AG04450 (cell line): Measurements from ENCODE around the gene WDR7. TPM values are rescaled to one million over a fixed set of nuclear protein-coding genes. Genes with fewer than 3 reads are reported as not detected.

Source experiments
- CTCF ChIA-PET: fragments of 300-600, 350-600 bp; formaldehyde crosslinking; extraction: SDS; loops from one replicate; lab custom pipeline; 2022; ENCODE audit warnings: antibody characterized with exemption, inconsistent platforms; lab: Charles Lee
- POLR2A ChIA-PET: fragments of 350-600 bp; formaldehyde crosslinking; extraction: SDS; loops from one replicate; lab custom pipeline; 2021; ENCODE audit warnings: antibody characterized with exemption, inconsistent platforms; lab: Yijun Ruan, JAX
- DNase-seq: peaks from one replicate; pipeline ENCODE4 v3.0.0-alpha.2; 2011; ENCODE audit warnings: low read depth, low spot score
- H3K27ac ChIP-seq: one replicate; pipeline ENCODE4 v1.5.1; 2012; ENCODE audit warnings: low read depth, low read length, control low read depth
- H3K27me3 ChIP-seq: one replicate; pipeline ENCODE4 v1.6.0; 2012; ENCODE audit warnings: low read length; ENCODE audit not compliant: control insufficient read depth, insufficient read depth
- H3K4me3 ChIP-seq: 2 replicates; pipeline ENCODE4 v1.5.1; 2011; ENCODE audit warnings: mild to moderate bottlenecking, low read depth, low read length, control low read depth
- H3K9me3 ChIP-seq: 2 replicates; pipeline ENCODE4 v1.5.1; 2012; ENCODE audit warnings: low read length; ENCODE audit not compliant: control insufficient read depth, insufficient read depth
- polyA plus RNA-seq: library from polyadenylated mRNA; depleted of rRNA; stranded (reverse); fragments of >200 nt; gene quantifications from 2 replicates; pipeline ENCODE4 v1.2.3, GENCODE V29; 2011
- TF ChIP-seq, protein P1 (sequence below): IDR thresholded peaks from 2 replicates; pipeline ENCODE4 v1.5.1; 2011; ENCODE audit warnings: low read depth, low read length, control low read depth, inconsistent platforms

The WDR7 gene
- polyA plus RNA-seq, 1 experiment, result 8.1 TPM

DNA sequence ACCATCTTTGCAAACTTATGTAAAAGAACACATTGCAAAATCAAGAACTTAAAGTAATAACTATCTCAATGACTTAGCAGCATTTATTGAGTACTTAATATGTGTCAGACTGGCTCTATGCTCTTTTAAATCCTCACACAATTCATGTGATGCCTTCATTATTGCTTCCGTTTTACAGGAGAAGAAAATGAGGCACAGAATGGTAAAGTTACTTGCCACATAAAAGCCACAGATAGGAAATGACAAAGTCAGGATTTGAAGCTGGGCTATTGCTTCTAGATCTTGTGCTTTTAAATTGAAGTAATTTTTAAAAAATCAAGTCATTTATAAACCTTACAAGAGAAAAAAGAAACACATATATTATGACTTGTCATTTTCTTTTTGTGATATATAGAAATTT is 174.2 kb downstream of the WDR7 start:
- ChIA-PET CTCF (no interaction called here), POLR2A (no interaction called here)
- H3K27me3 ChIP-seq, result no peaks in the 10 kb centered on the region
- no peak for DNase-seq
- TF ChIP-seq, protein P1, sequence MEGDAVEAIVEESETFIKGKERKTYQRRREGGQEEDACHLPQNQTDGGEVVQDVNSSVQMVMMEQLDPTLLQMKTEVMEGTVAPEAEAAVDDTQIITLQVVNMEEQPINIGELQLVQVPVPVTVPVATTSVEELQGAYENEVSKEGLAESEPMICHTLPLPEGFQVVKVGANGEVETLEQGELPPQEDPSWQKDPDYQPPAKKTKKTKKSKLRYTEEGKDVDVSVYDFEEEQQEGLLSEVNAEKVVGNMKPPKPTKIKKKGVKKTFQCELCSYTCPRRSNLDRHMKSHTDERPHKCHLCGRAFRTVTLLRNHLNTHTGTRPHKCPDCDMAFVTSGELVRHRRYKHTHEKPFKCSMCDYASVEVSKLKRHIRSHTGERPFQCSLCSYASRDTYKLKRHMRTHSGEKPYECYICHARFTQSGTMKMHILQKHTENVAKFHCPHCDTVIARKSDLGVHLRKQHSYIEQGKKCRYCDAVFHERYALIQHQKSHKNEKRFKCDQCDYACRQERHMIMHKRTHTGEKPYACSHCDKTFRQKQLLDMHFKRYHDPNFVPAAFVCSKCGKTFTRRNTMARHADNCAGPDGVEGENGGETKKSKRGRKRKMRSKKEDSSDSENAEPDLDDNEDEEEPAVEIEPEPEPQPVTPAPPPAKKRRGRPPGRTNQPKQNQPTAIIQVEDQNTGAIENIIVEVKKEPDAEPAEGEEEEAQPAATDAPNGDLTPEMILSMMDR, result no peak
- H3K9me3 ChIP-seq, result no peaks in the 10 kb centered on the region
- H3K4me3 ChIP-seq, result no peak overlapping the region
- no peak overlapping the region for H3K27ac ChIP-seq

DNA sequence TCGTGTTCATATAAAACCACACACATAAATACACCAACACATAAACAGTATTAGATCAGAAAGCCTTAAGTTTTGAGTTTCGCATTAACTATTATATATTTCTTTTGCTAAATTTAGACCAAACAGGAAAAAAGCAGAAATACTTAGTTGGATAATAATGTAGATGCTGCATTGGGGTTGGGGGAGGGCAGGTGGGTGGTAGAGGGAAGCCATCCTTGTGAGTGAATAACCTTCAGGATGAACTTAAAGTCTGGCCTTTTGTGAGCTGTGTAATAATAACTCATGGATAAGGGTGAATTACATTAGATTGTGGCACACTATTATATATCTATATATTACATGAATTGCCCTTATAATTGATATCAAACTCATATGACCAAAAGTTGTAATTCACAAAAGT is 174.7 kb downstream of the WDR7 start:
- no peak overlapping the region for H3K4me3 ChIP-seq
- CTCF ChIA-PET, result no interaction called here
- no peak overlapping the region for H3K27ac ChIP-seq
- no peaks in the 10 kb centered on the region for H3K27me3 ChIP-seq
- TF ChIP-seq, protein P1, result no peak
- DNase-seq, result no peak
- POLR2A ChIA-PET, result no interaction called here
- no peaks in the 10 kb centered on the region for H3K9me3 ChIP-seq

DNA sequence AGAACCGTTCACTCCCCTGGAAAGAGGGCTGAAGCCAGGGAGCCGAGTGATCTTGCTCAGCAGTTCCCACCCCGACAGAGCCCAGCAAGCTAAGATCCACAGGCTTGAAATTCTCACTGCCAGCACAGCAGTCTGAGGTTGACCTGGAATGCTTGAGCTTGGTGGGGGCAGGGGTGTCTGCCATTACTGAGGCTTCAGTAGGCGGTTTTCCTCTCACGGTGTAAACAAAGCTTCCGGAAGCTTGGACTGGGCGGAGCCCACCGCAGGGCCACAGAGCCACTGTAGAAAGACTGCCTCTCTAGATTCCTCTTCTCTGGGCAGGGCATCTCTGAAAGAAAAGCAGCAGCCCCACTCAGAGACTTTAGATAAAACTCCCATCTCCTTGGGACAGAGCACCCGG is 180.8 kb downstream of the WDR7 start:
- Histone ChIP-seq H3K27ac (no peak overlapping the region), H3K27me3 (no peaks in the 10 kb centered on the region), H3K9me3 (no peaks in the 10 kb centered on the region), H3K4me3 (no peak overlapping the region)
- POLR2A ChIA-PET, result no interaction called here
- TF ChIP-seq, protein P1, result no peak
- CTCF ChIA-PET, result no interaction called here
- no peak for DNase-seq

DNA sequence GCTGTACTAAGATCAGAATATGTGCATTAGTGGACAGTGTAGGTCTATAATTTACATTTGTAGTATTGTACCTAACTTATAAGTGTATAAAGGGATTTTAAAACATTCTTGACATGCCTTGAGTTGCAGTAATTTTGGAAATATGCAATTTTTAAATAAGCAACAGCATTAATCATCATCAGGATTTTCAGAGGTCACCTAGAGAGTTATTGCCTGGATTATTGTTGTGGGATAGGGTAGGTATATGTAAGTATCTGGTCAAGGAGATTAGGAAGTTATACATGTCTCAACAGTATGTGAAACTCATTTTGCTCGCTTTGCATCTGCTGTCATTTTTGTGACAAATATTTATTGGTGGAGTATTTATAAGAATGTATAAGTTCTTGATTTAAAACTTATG is 184.2 kb downstream of the WDR7 start:
- Histone ChIP-seq H3K9me3 (no peaks in the 10 kb centered on the region), H3K27ac (no peak overlapping the region), H3K27me3 (no peaks in the 10 kb centered on the region), H3K4me3 (no peak overlapping the region)
- no peak for DNase-seq
- TF ChIP-seq, protein P1, result no peak
- POLR2A ChIA-PET, result no interaction called here
- CTCF ChIA-PET, result no interaction called here

- DNase-seq, result no peak
- H3K9me3 ChIP-seq, result no peaks in the 10 kb centered on the region
- TF ChIP-seq, protein P1, result no peak
- H3K27me3 ChIP-seq, result no peaks in the 10 kb centered on the region
- no peak overlapping the region for H3K4me3 ChIP-seq
- POLR2A ChIA-PET, result no interaction called here
- CTCF ChIA-PET, result no interaction called here
- H3K27ac ChIP-seq, result no peak overlapping the region
Observed at GRCh38 chr18:56836173-56836572, 185.0 kb downstream of the WDR7 start.
